OCI-LY3 (cell line): ENCODE data around the gene SLC25A21.

Experiments
- EZH2phosphoT487 ChIP-seq: fragments of 200-600 bp; shearing (Covaris generic); IDR thresholded peaks from 2 replicates; pipeline ENCODE4 v1.6.1; 2018; ENCODE audit warnings: antibody characterized with exemption, mixed run types, low read depth
- TF ChIP-seq, protein P1 (sequence below): fragments of 200-600, 300-600 bp; sonication (generic); IDR thresholded peaks from 2 replicates; pipeline ENCODE4 v1.5.1; 2014; ENCODE audit warnings: antibody characterized with exemption, low read length, low read depth

- TF ChIP-seq, protein P1, sequence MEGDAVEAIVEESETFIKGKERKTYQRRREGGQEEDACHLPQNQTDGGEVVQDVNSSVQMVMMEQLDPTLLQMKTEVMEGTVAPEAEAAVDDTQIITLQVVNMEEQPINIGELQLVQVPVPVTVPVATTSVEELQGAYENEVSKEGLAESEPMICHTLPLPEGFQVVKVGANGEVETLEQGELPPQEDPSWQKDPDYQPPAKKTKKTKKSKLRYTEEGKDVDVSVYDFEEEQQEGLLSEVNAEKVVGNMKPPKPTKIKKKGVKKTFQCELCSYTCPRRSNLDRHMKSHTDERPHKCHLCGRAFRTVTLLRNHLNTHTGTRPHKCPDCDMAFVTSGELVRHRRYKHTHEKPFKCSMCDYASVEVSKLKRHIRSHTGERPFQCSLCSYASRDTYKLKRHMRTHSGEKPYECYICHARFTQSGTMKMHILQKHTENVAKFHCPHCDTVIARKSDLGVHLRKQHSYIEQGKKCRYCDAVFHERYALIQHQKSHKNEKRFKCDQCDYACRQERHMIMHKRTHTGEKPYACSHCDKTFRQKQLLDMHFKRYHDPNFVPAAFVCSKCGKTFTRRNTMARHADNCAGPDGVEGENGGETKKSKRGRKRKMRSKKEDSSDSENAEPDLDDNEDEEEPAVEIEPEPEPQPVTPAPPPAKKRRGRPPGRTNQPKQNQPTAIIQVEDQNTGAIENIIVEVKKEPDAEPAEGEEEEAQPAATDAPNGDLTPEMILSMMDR = no peak
- TF ChIP-seq EZH2phosphoT487 = no peak
Measured at GRCh38 chr14:36900846-36901245, 271.6 kb downstream of the SLC25A21 start.
